ENCODE measurements around the gene AFF3.

The AFF3 gene

GRCh38 chr2:100070078-100070477 lies 72.3 kb downstream of the AFF3 start:
- no peak for DNase-seq (ENCODE audit: low read depth, low spot score)

- no peak for DNase-seq (ENCODE audit: low read depth, low spot score)
Measured at GRCh38 chr2:100068395-100068794, 74.0 kb downstream of the AFF3 start.

GRCh38 chr2:100067784-100068183 lies 74.6 kb downstream of the AFF3 start:
- no peak for DNase-seq (ENCODE audit: low read depth, low spot score)

GRCh38 chr2:100066856-100067255 lies 75.5 kb downstream of the AFF3 start:
- DNase-seq (ENCODE audit: low read depth, low spot score) = no peak

GRCh38 chr2:100066246-100066645 lies 76.1 kb downstream of the AFF3 start:
- no peak for DNase-seq (ENCODE audit: low read depth, low spot score)

GRCh38 chr2:100064592-100065428 lies 77.6 kb downstream of the AFF3 start:
- no peak for DNase-seq (ENCODE audit: low read depth, low spot score)

- no peak for DNase-seq (ENCODE audit: low read depth, low spot score)
Measured at GRCh38 chr2:100064165-100064564, 78.2 kb downstream of the AFF3 start.

- no peak for DNase-seq (ENCODE audit: low read depth, low spot score)
Measured at GRCh38 chr2:100063459-100063953, 78.9 kb downstream of the AFF3 start.

GRCh38 chr2:100062336-100062735 lies 80.1 kb downstream of the AFF3 start:
- DNase-seq (ENCODE audit: low read depth, low spot score) = no peak

GRCh38 chr2:100060875-100061274 lies 81.5 kb downstream of the AFF3 start:
- no peak for DNase-seq (ENCODE audit: low read depth, low spot score)

- no peak for DNase-seq (ENCODE audit: low read depth, low spot score)
Measured at GRCh38 chr2:100059638-100060037, 82.8 kb downstream of the AFF3 start.

GRCh38 chr2:100057901-100058261 lies 84.5 kb downstream of the AFF3 start:
- DNase-seq (ENCODE audit: low read depth, low spot score) = no peak

- DNase-seq (ENCODE audit: low read depth, low spot score) = no peak
Measured at GRCh38 chr2:100054426-100054825, 88.0 kb downstream of the AFF3 start.

GRCh38 chr2:100053087-100053885 lies 89.1 kb downstream of the AFF3 start:
- DNase-seq (ENCODE audit: low read depth, low spot score) = no peak

GRCh38 chr2:100052650-100053049 lies 89.7 kb downstream of the AFF3 start:
- DNase-seq (ENCODE audit: low read depth, low spot score) = no peak

- DNase-seq (ENCODE audit: low read depth, low spot score) = no peak
Measured at GRCh38 chr2:100051253-100051652, 91.1 kb downstream of the AFF3 start.

GRCh38 chr2:100050685-100051084 lies 91.7 kb downstream of the AFF3 start:
- no peak for DNase-seq (ENCODE audit: low read depth, low spot score)

GRCh38 chr2:100046961-100047947 lies 95.1 kb downstream of the AFF3 start:
- DNase-seq (ENCODE audit: low read depth, low spot score) = no peak

GRCh38 chr2:100045000-100045399 lies 97.4 kb downstream of the AFF3 start:
- DNase-seq (ENCODE audit: low read depth, low spot score) = no peak

GRCh38 chr2:100043891-100044255 lies 98.5 kb downstream of the AFF3 start:
- no peak for DNase-seq (ENCODE audit: low read depth, low spot score)

GRCh38 chr2:100043081-100043890 lies 99.1 kb downstream of the AFF3 start:
- DNase-seq (ENCODE audit: low read depth, low spot score) = no peak
